Measurements from ENCODE around the gene PAM.

Gene PAM

DNA sequence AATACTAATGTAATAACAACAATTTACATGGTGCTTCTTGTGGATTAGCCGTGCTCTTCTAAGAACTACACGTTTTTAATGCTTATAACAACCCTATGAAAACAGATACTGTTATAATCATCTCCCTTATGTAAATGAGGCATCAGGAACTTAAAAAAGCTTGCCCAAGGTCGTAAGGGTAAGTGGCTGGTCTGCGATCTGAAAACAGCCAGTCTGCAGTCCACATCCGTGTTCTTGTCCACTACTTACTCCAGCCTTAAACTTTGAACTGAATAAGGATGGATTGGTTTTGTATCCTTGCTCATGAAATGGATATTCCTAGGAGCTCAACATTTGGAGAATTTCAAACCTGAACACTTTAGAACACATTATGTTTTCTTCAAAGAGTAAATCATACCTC is 26.7 kb downstream of the PAM start:
- DNase-seq (ENCODE audit: low read depth) = no peak

DNA sequence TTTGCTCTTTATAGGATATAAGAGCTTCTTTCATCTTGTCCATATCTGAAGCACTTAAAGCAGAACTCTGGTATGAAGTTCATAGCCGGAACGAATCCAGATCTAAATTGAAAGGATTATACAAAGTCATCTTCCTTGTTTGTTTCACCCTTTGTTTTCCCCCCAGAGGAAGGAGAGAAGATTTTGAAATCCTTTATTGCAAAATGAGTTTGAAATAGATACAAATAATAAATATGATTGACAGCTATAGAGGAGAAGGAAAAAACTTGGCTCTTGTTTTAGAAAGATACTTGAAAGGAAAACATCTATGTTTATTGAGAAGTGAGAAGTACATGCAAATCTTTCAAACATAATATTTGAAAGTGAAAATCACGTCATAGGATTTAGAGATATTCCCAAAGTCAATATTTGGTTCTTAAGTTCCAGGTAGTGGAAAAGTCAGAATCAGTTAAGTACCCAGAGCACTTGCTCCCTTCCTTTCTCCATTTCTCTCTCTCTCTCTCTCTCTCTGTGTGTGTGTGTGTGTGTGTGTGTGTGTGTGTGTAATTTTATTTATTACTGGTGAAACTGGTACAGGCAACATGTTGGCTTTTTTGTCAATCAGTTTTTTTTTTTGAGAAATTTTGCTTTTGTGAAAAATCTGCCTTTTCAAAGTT is 27.2 kb downstream of the PAM start:
- DNase-seq (ENCODE audit: low read depth) = no peak

DNA sequence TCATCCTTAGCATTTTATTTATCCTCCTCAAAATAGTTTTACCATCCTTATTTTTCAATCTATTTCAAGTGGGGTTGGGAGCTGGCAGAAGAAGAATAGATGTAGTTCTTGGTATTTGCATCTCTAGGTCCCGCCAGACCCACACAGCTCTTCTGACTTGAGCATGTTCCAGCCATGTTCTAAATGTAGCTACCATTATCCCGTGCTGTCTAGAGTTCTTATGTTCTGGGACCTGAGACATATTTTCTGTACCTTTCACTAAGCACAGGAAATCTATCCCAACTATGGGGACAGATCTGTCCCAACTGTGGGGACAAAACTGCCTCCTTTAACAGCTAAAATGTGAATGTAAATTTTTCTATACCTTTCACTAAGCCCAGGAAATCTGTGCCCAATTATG is 32.0 kb downstream of the PAM start:
- DNase-seq (ENCODE audit: low read depth) = no peak

DNA sequence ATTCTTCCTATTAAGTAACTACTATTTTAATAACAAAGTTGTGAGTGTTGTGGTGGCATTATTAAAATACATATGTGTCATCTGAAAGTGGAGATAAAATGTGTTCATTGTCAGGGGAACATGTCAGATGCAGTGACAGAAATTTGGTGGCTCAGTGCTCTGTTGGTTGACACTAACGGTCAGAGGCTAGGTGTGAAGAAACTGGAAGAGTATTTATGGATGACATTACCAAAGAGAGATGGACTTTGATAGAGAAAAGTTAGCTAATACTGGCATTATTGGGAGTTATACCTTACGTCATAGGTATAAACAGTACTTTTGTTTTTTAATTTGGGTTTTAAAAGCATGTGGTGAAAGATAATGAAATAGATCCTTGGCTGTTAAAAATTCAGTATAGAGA is 33.7 kb downstream of the PAM start:
- no peak for DNase-seq (ENCODE audit: low read depth)

DNA sequence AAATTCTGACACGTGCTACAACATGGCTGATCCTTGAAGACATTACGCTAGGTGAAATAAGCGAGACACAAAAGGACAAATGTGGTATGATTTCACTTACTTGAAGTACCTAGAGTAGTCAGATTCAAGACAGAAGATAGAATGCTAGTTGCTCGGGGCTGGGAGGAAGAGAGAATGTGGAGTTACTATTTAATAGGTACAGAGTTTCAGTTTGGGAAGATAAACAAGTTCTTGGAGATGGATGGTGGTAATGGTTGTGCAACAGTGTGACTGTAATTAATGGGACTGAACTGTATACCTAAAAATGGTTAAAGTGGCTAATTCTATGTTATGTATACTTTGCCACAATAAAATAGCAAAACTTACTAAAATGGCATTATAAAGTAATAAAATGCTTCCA is 34.4 kb downstream of the PAM start:
- DNase-seq (ENCODE audit: low read depth) = no peak

DNA sequence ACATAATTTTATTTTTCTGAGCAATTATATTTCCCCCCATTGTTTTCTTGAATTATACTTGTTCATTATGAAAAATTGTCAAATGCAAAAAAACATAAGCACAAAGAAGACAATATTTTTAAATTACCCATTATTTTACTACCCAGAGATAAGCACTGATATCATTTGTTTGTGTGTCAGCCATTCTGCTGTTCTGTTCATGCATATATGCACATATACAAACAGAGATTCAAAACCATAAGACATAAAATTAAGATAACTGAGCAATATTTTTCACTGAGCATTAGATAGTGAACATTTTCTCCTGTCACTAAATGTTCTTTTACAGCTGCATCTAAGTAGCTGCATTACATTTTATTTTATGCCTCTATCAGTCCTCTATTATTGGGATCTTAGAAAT is 35.6 kb downstream of the PAM start:
- DNase-seq (ENCODE audit: low read depth) = no peak

DNA sequence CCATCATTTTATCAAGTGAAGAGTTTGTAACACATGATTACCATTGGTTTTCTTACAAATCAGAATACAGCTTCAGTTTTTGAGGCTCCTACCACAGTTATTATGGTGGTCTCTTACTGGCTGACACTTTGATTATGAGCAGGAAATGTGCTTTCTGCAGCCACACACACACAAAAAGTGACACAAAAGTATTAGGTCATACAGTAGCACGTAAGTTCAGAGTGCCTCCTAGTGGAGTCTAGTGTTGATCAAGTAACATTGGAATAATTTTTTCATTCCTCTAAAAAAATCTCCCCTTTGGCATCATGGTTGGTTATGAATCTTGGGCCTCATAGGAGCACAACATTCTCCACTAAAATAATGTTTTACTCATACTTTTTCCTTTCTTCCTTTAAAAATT is 37.6 kb downstream of the PAM start:
- DNase-seq (ENCODE audit: low read depth) = no peak

DNA sequence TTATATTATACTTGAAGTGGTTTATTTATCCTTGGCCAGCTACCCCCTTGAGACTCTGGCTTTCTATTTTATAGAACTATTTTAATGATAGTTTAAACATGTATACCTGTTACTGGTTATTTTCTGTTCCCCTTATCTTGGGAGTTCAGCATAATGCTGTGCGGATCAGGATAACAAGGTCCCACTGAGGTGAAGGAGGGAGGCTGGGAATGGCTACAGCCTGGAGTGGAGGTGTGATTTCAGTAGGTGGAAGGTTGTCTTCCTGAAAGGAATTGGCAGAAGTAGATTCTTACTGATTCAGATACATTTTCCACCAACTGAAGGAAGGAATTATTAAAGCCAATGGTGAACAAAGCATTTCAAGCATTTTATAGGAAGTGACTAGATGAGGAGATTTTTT is 38.9 kb downstream of the PAM start:
- no peak for DNase-seq (ENCODE audit: low read depth)

DNA sequence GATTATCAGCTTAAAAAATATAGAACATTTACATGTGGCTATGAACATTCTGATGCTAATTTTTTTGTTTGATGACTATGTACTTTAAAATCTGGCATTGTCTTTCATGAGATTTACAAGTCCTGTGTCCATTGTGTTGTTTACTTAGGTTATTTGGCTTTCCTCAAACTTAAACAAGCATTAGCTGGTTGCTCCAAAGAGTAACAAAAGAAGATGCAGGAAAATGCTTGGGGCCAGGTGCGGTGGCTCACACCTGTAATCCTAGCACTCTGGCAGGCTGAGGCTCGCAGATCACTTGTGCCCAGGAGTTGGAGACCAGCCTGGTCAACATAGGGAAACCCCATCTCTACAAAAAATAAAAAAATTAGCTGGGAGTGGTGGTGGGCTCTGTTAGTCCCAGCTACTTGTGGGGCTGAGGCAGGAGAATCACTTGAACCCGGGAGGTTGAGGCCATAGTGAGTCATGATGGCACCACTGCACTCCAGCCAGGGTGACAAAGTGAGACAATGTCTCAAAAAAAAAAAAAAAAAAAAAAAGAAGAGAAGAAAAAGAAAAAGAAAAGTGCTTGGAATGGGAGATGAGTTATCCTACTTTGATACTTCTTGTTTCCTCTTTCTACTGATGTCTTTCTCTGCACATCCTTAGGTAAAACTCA is 39.7 kb downstream of the PAM start:
- no peak for DNase-seq (ENCODE audit: low read depth)

DNA sequence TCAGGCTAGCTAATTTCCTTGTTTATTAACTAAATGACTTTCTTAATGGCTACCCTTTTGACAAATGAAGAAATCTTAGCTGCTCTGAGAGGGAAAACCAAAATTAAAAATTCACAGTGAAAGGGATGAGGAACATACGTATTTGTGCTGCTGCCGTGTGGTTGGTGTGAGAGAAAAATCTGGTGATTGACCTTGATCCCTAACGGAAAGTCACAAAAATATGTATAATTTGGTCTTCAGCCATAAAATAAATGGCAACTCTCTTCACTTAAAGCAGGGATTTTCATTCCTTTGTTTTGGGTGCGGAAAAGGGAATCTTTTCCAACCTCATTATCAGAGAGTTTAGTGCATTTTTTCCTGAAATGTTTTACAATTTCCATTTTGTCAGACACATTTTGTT is 40.4 kb downstream of the PAM start:
- DNase-seq (ENCODE audit: low read depth) = no peak

DNA sequence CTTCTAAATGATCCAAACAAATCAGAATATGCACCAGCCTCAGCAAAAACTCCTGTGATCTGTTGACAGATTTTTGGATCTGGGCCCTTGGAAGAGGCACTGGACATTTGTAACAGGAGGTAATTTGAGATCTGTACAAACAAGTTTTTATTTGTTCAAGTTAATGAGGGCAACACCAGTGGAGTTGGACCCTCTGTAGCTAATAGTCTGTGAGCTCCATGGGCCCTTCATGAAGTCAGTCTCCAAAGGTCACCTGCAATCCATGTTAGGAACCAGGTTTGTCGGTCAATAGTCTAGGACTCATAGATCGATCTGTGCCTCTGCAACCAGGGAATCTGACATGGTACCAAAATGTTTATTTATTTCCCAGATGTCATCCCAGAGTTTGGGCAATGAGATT is 40.9 kb downstream of the PAM start:
- DNase-seq (ENCODE audit: low read depth) = no peak

DNA sequence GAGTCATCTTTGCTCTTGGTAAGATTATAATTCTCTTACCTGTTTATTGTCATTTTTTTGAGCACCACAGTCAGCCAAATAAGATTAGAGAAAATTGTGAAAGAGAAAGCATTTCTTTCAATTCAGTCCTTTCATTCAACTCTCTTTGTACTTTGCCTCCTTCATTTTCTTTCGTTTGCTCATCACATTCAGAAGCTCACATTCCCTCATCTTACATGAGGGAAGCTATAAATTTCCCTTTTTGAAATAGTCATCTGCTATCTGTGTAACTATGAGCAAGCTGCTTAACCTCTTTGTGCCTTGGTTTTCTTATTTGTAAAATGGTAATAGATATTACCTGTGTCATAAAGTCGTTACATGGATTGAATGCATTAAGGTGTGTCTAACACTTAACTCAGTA is 41.4 kb downstream of the PAM start:
- DNase-seq (ENCODE audit: low read depth) = no peak

DNA sequence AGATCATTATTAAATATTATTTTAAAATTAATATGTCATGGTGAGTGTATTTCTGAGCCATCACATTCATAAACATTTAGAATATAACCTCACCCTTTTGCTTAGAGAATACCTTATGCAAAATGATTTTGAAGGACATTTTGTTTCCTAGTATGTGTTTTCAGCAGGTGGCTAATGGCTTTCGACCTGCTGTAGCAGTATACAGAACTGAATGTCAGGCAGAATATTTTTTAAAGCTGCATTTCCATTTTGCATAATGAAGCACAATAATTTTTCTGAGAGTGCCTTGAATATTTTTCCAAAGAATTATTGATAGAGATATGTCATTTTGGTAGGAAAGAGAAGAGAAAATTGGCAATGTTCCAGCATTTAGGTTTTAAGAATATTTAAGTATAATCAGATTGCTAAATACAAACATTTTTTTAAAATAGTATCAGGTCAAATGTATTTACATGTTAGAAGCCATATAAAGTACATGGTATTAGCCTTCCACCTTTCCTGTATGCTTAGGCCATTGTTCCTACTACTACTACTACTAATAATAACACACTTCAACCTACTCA is 42.3 kb downstream of the PAM start:
- DNase-seq (ENCODE audit: low read depth) = no peak

DNA sequence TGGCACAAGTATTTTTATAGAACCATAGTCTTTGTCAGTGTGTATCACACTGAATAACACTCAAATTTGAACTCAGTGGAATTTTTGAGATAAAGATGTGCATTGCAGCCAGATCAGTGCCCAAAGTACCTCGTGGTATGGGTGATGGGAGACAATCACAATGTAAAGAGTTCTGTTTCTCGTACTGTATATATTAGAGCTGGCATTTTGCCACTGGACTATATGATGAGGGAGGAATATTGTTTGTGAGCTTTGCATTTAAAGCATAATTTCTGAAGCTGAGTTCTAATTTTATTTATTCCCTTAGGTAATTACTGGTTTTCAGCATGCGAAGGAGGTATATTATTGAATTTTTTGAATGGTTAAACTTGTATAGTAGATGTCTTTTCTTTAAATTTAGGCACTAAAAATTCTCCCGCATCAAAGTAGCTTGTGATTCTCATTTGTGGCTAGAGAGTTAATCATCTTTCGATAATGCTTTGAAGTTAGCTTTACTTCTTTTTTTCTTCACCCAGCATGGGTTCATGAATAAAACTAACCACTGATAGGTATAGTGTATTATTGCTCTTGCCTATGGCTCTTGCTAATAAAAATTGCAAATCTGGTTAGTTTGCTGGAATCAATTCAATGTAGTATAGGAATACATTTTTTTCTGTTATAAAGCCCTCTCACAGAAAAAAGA is 43.1 kb downstream of the PAM start:
- DNase-seq (ENCODE audit: low read depth) = no peak

DNA sequence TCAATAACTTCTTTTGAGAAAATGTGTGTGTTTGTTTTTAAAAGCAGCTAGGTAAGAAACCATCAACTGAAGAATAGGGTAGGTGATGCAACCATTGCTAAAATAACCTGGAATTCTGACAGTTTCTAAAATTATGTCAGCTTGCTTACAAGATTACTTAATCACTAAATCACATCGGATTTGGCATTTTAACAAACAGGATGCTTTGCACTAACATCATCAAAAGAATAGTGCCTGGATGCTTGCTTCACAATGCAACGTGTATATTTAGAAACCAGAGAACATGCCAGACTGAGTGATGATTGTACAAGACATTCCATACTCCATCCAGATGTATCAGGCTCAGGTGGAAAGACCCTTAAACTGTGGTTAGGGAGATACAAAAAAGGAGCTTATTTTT is 43.9 kb downstream of the PAM start:
- no peak for DNase-seq (ENCODE audit: low read depth)

DNA sequence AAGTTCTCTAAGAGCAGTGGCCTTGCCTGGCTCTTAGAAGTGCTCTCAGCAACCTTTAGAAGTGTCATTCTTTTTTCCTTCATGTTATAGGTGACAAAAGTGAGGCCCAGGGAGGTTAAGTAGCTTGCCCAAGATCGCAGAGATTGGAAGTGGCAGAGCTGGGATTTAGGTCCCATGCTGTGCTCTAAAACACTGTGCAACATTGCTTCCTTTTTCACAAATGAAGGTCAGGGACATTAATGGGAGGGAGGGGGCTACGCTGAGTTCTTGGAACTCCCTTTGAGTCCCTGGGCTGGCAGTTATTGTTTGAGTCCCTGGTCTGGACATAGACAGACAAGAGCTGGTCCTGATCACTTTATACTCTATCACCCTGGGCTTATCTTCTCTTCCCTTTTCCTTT is 45.3 kb downstream of the PAM start:
- no peak for DNase-seq (ENCODE audit: low read depth)

DNA sequence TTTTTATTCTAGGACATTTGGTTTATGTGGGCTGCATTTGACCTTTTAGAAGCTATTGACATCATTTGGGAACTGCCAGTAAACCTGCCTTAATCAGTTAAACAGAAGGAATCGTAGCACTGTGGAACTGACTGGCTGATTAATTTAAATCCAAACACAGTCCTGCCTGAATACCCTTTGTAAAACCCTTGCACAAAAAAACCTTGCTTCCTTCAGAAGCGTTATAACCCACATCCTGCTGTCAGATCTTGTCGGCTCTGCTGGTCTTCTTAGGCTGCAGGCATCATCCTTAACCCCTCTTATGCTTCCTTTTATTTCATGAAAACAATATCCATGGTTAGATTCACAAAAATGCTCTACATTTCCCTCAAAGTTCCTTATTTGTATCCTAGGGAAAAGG is 46.3 kb downstream of the PAM start:
- no peak for DNase-seq (ENCODE audit: low read depth)

DNA sequence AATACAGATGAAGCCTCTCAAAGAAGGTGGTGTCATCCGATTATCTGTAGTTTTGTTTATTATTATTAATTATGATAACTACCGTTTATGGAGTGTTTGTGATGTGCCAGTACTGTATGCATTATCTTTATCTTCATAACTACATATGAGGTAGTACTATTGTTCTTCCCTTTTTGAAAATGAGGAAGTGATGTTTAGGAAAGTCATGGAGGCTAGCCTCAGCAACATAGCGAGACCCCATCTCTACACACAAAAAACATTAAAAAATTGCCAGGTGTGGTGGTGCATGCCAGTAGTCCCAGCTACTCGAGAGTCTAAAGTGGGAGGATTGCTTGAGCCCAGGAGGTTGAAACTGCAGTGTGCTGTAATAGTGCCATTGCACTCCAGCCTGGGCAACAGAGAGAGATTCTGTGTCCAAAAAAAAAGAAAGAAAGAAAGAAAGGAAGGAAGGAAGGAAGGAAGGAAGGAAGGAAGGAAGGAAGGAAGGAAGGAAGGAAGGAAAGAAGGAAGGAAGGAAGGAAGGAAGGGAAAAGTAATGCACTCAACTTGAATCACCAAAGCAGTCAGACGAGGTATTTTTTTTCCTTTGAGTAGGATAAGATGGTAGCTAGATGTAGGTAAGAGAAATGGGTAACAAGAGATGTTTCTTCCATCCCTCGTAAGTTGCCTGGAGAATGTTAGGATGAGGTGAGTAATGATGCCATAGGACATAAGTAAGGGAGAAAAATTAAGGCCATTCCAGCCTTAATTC is 47.8 kb downstream of the PAM start:
- no peak for DNase-seq (ENCODE audit: low read depth)

DNA sequence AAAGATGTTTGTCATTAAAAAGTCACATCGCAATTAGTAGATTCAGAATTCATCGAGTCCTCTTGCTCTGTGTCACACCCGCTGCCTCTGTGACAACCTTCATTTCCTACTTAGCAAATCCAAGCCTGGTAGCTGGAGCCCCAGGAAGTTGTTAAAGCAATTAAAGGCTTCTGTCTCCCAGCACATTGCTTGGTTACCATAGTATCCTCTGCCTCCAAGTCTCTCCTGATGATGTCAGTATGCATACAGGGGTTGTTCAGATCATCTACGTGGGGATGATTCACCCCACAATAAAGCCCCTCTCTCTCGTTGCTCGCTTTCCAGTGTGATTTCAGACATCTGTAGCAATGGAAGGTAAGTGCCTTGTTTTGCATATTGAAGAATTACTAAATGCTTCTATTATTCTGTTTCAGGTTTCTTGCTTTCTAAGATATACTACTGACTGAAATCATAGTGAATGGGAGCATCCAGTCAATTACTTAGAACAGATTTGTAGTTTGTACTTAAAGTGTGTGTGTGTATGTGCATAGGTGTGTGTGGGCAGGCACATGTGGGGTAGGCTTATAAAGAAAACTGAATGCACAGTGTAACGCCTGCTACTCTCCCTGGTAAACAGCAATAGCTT is 52.9 kb downstream of the PAM start:
- no peak for DNase-seq (ENCODE audit: low read depth)

DNA sequence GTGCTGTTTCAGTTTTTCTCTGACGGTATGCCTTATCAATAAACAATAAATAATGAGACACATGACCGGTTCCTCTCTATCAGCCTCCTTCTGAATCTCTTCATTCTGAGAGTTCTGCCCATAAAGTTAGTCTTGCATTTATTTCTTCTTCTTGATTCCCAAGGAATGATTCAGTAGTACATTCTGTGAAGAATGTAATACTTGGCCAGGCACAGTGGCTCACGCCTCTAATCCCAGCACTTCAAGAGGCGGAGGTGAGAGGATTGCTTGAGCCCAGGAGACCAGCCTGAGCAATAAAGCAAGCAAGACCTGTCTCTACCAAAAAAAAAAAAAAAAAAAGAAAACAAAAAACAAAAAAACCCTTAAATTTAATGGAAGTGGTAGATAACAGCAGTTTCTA is 53.9 kb downstream of the PAM start:
- no peak for DNase-seq (ENCODE audit: low read depth)

DNA sequence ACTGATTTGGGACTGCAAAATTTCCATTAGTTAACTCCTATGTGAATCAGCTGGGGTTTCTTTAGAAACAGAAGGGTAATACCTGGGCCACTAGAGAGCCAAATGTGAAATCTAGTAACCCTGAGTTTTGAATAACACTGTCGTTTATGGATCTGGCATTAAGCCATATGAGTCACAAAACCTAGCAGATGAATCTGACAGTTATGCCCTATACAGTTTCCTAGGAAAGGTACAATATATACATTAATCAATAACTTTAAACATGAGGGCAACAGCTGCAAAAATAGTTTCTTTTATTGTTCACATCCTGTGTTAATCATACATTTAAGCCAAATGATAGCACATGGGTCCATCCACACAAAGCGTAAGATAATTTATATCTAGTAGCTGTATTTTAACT is 56.9 kb downstream of the PAM start:
- DNase-seq (ENCODE audit: low read depth) = no peak

DNA sequence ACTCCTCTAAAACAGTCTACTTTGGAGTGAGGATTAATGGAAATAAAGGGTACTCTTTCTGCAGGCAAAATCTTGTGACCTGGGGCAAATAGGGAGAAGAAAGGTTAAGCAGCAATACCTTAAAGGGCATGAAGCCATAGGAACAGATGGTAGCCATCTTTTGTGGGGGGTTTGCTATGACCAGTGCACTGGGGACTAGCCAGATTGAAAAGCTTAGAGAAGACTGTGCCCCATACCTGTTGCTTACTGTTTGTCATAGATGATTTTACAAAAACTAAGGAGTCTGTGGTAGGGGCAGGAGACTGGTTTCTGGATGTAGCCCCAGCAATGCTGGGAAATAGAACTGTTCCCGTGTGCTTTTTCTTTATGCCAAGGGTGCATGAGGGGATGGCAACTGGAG is 58.6 kb downstream of the PAM start:
- DNase-seq (ENCODE audit: low read depth) = no peak
